GM12892 (cell line): ENCODE data around the gene SPRYD3.

Experiments
- POLR2A ChIP-seq: IDR thresholded peaks from 2 replicates; pipeline ENCODE4 v1.6.1; 2011; ENCODE audit warnings: low read depth, low read length, control low read depth
- POLR2AphosphoS5 ChIP-seq: IDR thresholded peaks from 2 replicates; pipeline ENCODE4 v1.6.1; 2011; ENCODE audit warnings: low read depth, low read length, control low read depth

DNA sequence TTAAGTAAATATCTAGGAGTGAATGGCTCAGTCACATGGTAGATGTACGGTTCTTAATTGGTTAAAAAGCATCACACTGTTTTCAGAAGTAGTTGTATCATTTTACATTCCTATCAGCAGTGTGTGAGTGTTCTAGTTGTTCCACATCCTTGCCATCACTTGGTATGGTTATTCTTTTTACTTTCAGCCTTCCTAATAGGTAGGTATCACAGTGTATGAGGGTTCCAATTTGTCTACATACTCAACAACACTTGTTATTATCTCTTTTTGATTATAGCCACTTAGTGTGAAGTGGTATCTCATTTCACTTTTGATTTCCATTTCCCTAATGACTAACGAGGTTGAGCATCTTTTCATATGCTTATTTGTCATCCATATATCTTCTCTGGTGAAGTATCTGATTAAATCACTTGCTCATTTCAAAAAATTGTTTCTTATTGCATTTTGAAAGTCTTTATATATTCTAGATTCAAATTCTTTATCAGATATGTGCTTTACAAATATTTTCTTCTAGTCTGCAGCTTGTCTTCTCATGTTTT is 3.5 kb upstream of the SPRYD3 start:
- TF ChIP-seq POLR2AphosphoS5 (no peak), POLR2A (no peak)
